ENCODE data around the gene KDM5C.
"Not testable (repeated sequence)": the region's sequence is repeated elsewhere in the genome, so short reads cannot be mapped to it uniquely, and the experiment has no call there.

The KDM5C gene

GRCh38 chrX:53166103-53166502, 58.9 kb downstream of the KDM5C start:
- no peak for TF ChIP-seq CTCF (IDR thresholded peaks at IDR 0.05; ENCODE audit: low read length, missing control alignments)
- no peak for DNase-seq (ENCODE audit: low read depth)
- H3K4me3 ChIP-seq (replicated peaks; ENCODE audit: low read depth, low read length) = no peak overlapping the region

GRCh38 chrX:53164566-53164965, 60.4 kb downstream of the KDM5C start:
- not testable (repeated sequence) for DNase-seq (ENCODE audit: low read depth); H3K4me3 ChIP-seq (replicated peaks; ENCODE audit: low read depth, low read length)

- TF ChIP-seq CTCF (IDR thresholded peaks at IDR 0.05; ENCODE audit: low read length, missing control alignments) = no peak
- H3K4me3 ChIP-seq (replicated peaks; ENCODE audit: low read depth, low read length) = no peak overlapping the region
- no peak for DNase-seq (ENCODE audit: low read depth)
These were observed 61.6 kb downstream of the KDM5C start for GRCh38 chrX:53163436-53163835.

- TF ChIP-seq CTCF (IDR thresholded peaks at IDR 0.05; ENCODE audit: low read length, missing control alignments) = no peak
- DNase-seq (ENCODE audit: low read depth) = no peak
- no peak overlapping the region for H3K4me3 ChIP-seq (replicated peaks; ENCODE audit: low read depth, low read length)
These were observed 64.6 kb downstream of the KDM5C start for GRCh38 chrX:53160297-53160983.

GRCh38 chrX:53159184-53159583, 65.8 kb downstream of the KDM5C start:
- no peak overlapping the region for H3K4me3 ChIP-seq (replicated peaks; ENCODE audit: low read depth, low read length)
- no peak for TF ChIP-seq CTCF (IDR thresholded peaks at IDR 0.05; ENCODE audit: low read length, missing control alignments)
- no peak for DNase-seq (ENCODE audit: low read depth)

GRCh38 chrX:53156207-53156596, 68.8 kb downstream of the KDM5C start:
- no peak overlapping the region for H3K4me3 ChIP-seq (replicated peaks; ENCODE audit: low read depth, low read length)
- no peak for DNase-seq (ENCODE audit: low read depth)
- no peak for TF ChIP-seq CTCF (IDR thresholded peaks at IDR 0.05; ENCODE audit: low read length, missing control alignments)

- no peak for TF ChIP-seq CTCF (IDR thresholded peaks at IDR 0.05; ENCODE audit: low read length, missing control alignments)
- H3K4me3 ChIP-seq (replicated peaks; ENCODE audit: low read depth, low read length) = no peak overlapping the region
- no peak for DNase-seq (ENCODE audit: low read depth)
These were observed 69.3 kb downstream of the KDM5C start for GRCh38 chrX:53155512-53156206.
